ENCODE data around the gene FRMD4B.

FRMD4B gene

GRCh38 chr3:69389520-69390248 is 3.8 kb upstream of the FRMD4B start:
- no peak for TF ChIP-seq GATA3 (IDR thresholded peaks at IDR 0.05; ENCODE audit: low read depth, low read length)
- no peak for TF ChIP-seq GATA2 (IDR thresholded peaks at IDR 0.05; ENCODE audit: low read depth, low read length)

- TF ChIP-seq GATA2 (IDR thresholded peaks at IDR 0.05; ENCODE audit: low read depth, low read length) (no peak), GATA3 (IDR thresholded peaks at IDR 0.05; ENCODE audit: low read depth, low read length) (no peak)
Measured at GRCh38 chr3:69388241-69388640, 2.4 kb upstream of the FRMD4B start.

GRCh38 chr3:69386556-69387385 is 883 bp upstream of the FRMD4B start:
- TF ChIP-seq GATA3 (IDR thresholded peaks at IDR 0.05; ENCODE audit: low read depth, low read length) (no peak), GATA2 (IDR thresholded peaks at IDR 0.05; ENCODE audit: low read depth, low read length) (no peak)

GRCh38 chr3:69385123-69385722 is 665 bp downstream of the FRMD4B start:
- TF ChIP-seq GATA2 (IDR thresholded peaks at IDR 0.05; ENCODE audit: low read depth, low read length) (no peak), GATA3 (IDR thresholded peaks at IDR 0.05; ENCODE audit: low read depth, low read length) (no peak)

GRCh38 chr3:69384326-69384725 is 1.6 kb downstream of the FRMD4B start:
- no peak for TF ChIP-seq GATA3 (IDR thresholded peaks at IDR 0.05; ENCODE audit: low read depth, low read length)
- no peak for TF ChIP-seq GATA2 (IDR thresholded peaks at IDR 0.05; ENCODE audit: low read depth, low read length)

- TF ChIP-seq GATA3 (IDR thresholded peaks at IDR 0.05; ENCODE audit: low read depth, low read length), result no peak
- no peak for TF ChIP-seq GATA2 (IDR thresholded peaks at IDR 0.05; ENCODE audit: low read depth, low read length)
Measured at GRCh38 chr3:69379661-69380060, 6.2 kb downstream of the FRMD4B start.

- TF ChIP-seq GATA3 (IDR thresholded peaks at IDR 0.05; ENCODE audit: low read depth, low read length), result no peak
- no peak for TF ChIP-seq GATA2 (IDR thresholded peaks at IDR 0.05; ENCODE audit: low read depth, low read length)
Measured at GRCh38 chr3:69378112-69378802, 7.6 kb downstream of the FRMD4B start.

GRCh38 chr3:69377262-69377661 is 8.6 kb downstream of the FRMD4B start:
- TF ChIP-seq GATA2 (IDR thresholded peaks at IDR 0.05; ENCODE audit: low read depth, low read length) (no peak), GATA3 (IDR thresholded peaks at IDR 0.05; ENCODE audit: low read depth, low read length) (no peak)

GRCh38 chr3:69376731-69377130 is 9.2 kb downstream of the FRMD4B start:
- TF ChIP-seq GATA2 (IDR thresholded peaks at IDR 0.05; ENCODE audit: low read depth, low read length) (no peak), GATA3 (IDR thresholded peaks at IDR 0.05; ENCODE audit: low read depth, low read length) (no peak)

- TF ChIP-seq GATA3 (IDR thresholded peaks at IDR 0.05; ENCODE audit: low read depth, low read length) (no peak), GATA2 (IDR thresholded peaks at IDR 0.05; ENCODE audit: low read depth, low read length) (no peak)
Measured at GRCh38 chr3:69371816-69372215, 14.1 kb downstream of the FRMD4B start.

- TF ChIP-seq GATA3 (IDR thresholded peaks at IDR 0.05; ENCODE audit: low read depth, low read length) (no peak), GATA2 (IDR thresholded peaks at IDR 0.05; ENCODE audit: low read depth, low read length) (no peak)
Measured at GRCh38 chr3:69370901-69371301, 15.0 kb downstream of the FRMD4B start.

- no peak for TF ChIP-seq GATA2 (IDR thresholded peaks at IDR 0.05; ENCODE audit: low read depth, low read length)
- no peak for TF ChIP-seq GATA3 (IDR thresholded peaks at IDR 0.05; ENCODE audit: low read depth, low read length)
Measured at GRCh38 chr3:69370156-69370883, 15.6 kb downstream of the FRMD4B start.

GRCh38 chr3:69368129-69368741 is 17.7 kb downstream of the FRMD4B start:
- TF ChIP-seq GATA2 (IDR thresholded peaks at IDR 0.05; ENCODE audit: low read depth, low read length), result no peak
- no peak for TF ChIP-seq GATA3 (IDR thresholded peaks at IDR 0.05; ENCODE audit: low read depth, low read length)
